Thyroid gland (tissue), 4 donors: ENCODE data around the gene CLEC2D. TPM values are rescaled to one million over a fixed set of nuclear protein-coding genes. Genes with fewer than 3 reads are reported as not detected.
"Not testable (repeated sequence)": the region's sequence is repeated elsewhere in the genome, so short reads cannot be mapped to it uniquely, and the experiment has no call there.

Experiments
- DNase-seq, 2 donors: peaks; one replicate each; pipeline ENCODE4 v3.0.0-alpha.2; 2019
- H3K27ac ChIP-seq, 3 donors: fragments of 200-600 bp; sonication (generic); 1 replicate in 2 of 3; 2 replicates in 1 of 3; pipeline ENCODE4 v1.5.1; 2016 to 2019; ENCODE audit warnings: mild to moderate bottlenecking in 1 of 3, moderate library complexity in 1 of 3
- H3K27me3 ChIP-seq: fragments of 200-600 bp; sonication (generic); one replicate; pipeline ENCODE4 v1.5.1; 2019
- H3K36me3 ChIP-seq, 2 donors: fragments of 200-600 bp; sonication (generic); one replicate each; pipeline ENCODE4 v1.5.1; 2016 to 2019
- H3K4me1 ChIP-seq, 2 donors: fragments of 200-600 bp; sonication (generic); one replicate each; pipeline ENCODE4 v1.5.1; 2017 to 2019
- H3K4me3 ChIP-seq, 3 donors: fragments of 200-600 bp; sonication (generic); replicated peaks in 1 of 3; 1 replicate in 2 of 3; 2 replicates in 1 of 3; pipeline ENCODE4 v1.5.1; 2016; ENCODE audit warnings: mild to moderate bottlenecking in 1 of 3
- H3K9me3 ChIP-seq: fragments of 200-600 bp; sonication (generic); one replicate; pipeline ENCODE4 v1.5.1; 2017
- POLR2A ChIP-seq, 2 donors: fragments of 450-650 bp; IDR thresholded peaks; one replicate each; pipeline ENCODE4 v1.6.1; 2017; ENCODE audit warnings: antibody characterized with exemption in 2 of 2, mild to moderate bottlenecking in 2 of 2, moderate library complexity in 1 of 2
- WGBS, 2 donors: methylation state at CpG; one replicate each; pipeline ENCODE4 v1.1.5; 2017; 5-methylcytosine and 5-hydroxymethylcytosine counted together
- intact Hi-C: fragments of 100-400 bp; cut with DNase I; formaldehyde crosslinking; loops from one replicate; pipeline ENCODE4 v1.15.1; 2023
- small RNA-seq: library from RNA; depleted of rRNA; stranded (forward); fragments of <200 nt; gene quantifications from one replicate; pipeline ENCODE3, GENCODE V24; 2016
- total RNA-seq, 4 donors: library from RNA; depleted of rRNA; stranded (reverse); fragments of >200 nt; gene quantifications; one replicate each; pipeline ENCODE4 v1.2.3, GENCODE V29; 2016
- TF ChIP-seq, protein P1 (sequence below), 6 experiments: fragments of 200-600 bp in 3 of 6; fragments of 450-650 bp in 3 of 6; sonication (generic) in 3 of 6; IDR thresholded peaks; one replicate each; pipeline ENCODE4 v1.5.1; 2016 to 2019; ENCODE audit warnings: antibody characterized with exemption in 6 of 6, mild to moderate bottlenecking in 2 of 6, inconsistent platforms in 1 of 6, moderate library complexity in 1 of 6

CLEC2D gene
- total RNA-seq, 4 donors from 2014 or later: 4.9 to 11.3 (median 9.8) TPM

DNA sequence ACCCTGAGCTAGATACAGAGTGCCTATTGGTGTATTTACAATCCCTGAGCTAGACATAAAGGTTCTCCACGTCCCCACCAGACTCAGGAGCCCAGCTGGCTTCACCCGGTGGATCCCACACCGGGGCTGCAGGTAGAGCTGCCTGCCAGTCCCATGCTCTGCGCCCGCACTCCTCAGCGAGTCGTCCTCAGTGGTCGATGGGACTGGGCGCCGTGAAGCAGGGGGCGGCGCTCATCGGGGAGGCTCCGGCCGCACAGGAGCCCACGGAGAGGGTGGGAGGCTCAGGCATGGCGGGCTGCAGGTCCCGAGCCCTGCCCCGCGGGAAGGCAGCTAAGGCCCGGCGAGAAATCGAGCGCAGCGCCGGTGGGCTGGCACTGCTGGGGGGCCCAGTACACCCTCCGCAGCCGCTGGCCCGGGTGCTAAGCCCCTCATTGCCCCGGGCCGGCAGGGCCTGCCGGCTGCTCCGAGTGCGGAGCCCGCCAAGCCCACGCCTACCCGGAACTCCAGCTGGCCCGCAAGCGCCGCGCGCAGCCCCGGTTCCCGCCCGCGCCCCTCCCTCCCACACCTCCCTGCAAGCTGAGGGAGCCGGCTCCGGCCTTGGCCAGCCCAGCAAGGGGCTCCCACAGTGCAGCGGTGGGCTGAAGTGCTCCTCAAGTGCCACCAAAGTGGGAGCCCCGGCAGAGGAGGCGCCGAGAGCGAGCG, 70.0 kb downstream of the CLEC2D start:
- peak in 1 of 2 donors; percentile 36 for TF ChIP-seq POLR2A (IDR thresholded peaks at IDR 0.05)
- H3K4me1 ChIP-seq, H3K27me3 ChIP-seq, intact Hi-C loops, H3K36me3 ChIP-seq, H3K9me3 ChIP-seq: not testable (repeated sequence)
- WGBS, 2 donors: 35 to 80% methylated on average over 4 to 26 of the region's 54 CpGs
- DNase-seq: peak; percentile 37 to 49
- H3K4me3 ChIP-seq: peak overlapping the region in 2 of 3 donors; percentile 23 to 43
- peak overlapping the region in 2 of 3 donors; percentile 46 to 70 for H3K27ac ChIP-seq

DNA sequence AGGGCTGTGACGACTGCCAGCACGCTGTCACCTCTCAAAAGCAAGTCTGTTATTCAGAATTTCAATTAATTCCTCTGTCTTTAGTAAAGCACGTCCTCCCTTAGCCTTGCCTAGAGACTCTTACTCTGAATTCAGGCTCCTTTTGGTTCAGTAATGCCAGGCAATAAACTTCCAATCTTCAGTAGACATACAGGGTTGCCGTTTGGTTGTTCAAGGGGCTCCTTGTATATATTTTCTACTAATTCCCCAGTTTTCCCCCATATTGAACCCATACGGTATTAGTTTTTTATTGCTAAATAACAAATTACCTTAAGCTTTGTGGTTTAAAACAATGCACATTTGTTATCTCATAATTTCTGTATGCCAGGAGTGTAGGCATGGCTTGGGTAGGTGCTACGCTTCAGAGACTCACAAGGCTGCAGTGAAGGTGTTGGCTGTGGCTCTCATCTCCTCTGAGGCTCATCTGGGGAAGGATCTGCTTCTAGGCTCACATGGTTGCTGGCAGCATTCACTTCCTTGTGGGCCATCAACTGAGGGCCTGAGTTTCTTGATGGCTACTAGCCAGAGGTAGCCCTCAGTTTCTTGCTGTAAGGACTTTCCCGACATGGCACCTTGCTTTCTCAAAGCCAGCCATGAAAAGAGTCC, 70.7 kb downstream of the CLEC2D start:
- Histone ChIP-seq H3K36me3 (no peaks in the 10 kb centered on the region), H3K9me3 (no peaks in the 10 kb centered on the region), H3K27me3 (no peaks in the 10 kb centered on the region), H3K4me1 (peaks cover 0 to 5% of the 10 kb centered on the region in 2 donors), H3K27ac (peak overlapping the region in 2 of 3 donors; percentile 46 to 70), H3K4me3 (peak overlapping the region in 2 of 3 donors; percentile 23 to 43)
- intact Hi-C loops: no loop called here
- WGBS, 2 donors: 49 to 69% methylated on average over 7 of the region's 7 CpGs
- peak; percentile 17 to 39 for DNase-seq
- TF ChIP-seq POLR2A (IDR thresholded peaks at IDR 0.05): no peak
- TF ChIP-seq, protein P1, sequence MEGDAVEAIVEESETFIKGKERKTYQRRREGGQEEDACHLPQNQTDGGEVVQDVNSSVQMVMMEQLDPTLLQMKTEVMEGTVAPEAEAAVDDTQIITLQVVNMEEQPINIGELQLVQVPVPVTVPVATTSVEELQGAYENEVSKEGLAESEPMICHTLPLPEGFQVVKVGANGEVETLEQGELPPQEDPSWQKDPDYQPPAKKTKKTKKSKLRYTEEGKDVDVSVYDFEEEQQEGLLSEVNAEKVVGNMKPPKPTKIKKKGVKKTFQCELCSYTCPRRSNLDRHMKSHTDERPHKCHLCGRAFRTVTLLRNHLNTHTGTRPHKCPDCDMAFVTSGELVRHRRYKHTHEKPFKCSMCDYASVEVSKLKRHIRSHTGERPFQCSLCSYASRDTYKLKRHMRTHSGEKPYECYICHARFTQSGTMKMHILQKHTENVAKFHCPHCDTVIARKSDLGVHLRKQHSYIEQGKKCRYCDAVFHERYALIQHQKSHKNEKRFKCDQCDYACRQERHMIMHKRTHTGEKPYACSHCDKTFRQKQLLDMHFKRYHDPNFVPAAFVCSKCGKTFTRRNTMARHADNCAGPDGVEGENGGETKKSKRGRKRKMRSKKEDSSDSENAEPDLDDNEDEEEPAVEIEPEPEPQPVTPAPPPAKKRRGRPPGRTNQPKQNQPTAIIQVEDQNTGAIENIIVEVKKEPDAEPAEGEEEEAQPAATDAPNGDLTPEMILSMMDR (IDR thresholded peaks at IDR 0.05): no peak

DNA sequence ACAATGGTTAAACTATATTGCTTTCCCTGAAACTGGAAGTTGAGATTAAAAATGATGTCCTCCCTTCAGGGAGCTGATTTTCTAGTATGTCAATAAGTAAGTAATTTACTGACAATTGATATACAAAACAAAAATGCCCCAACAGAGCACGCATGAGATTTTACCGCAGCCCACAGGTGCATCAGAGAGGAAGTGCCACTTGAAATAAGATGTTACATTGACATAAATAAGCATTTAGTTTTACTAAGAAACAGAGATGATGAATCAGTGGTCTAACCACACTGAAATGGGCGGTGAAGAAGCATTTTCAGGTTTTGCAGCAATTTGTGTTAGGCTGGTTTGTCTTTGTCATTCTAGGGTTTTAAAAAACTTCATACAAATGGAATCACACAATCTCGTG, 72.2 kb downstream of the CLEC2D start:
- Histone ChIP-seq H3K36me3 (no peaks in the 10 kb centered on the region), H3K27ac (no peak overlapping the region), H3K4me3 (no peak overlapping the region), H3K27me3 (no peaks in the 10 kb centered on the region), H3K9me3 (no peaks in the 10 kb centered on the region), H3K4me1 (peaks cover 0 to 5% of the 10 kb centered on the region in 2 donors)
- intact Hi-C loops: no loop called here
- TF ChIP-seq, protein P1 (IDR thresholded peaks at IDR 0.05): no peak
- no peak for TF ChIP-seq POLR2A (IDR thresholded peaks at IDR 0.05)
- DNase-seq: no peak
- 84 to 88% methylated on average over 4 of the region's 4 CpGs for WGBS, 2 donors

DNA sequence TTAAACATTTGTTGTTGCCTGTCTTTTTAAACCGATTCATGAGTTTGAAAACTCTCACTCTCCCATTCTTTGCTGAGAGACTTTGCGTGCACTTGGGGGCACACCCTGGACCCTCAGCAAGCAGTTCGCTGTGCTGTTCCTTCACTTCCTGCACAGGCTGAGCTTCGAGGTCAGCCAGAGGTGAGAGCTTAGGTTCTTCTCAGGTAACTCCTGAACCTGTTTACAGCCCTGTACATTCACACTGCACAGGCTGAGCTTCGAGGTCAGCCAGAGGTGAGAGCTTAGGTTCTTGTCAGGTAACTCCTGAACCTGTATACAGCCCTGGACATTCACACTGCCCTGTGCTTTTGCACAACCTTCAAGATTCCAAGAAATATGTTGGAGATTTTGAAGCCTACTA, 73.1 kb downstream of the CLEC2D start:
- Histone ChIP-seq H3K27ac (no peak overlapping the region), H3K4me3 (no peak overlapping the region), H3K27me3 (no peaks in the 10 kb centered on the region), H3K36me3 (no peaks in the 10 kb centered on the region), H3K9me3 (no peaks in the 10 kb centered on the region), H3K4me1 (peaks cover 0 to 5% of the 10 kb centered on the region in 2 donors)
- WGBS, 2 donors: 62% methylated on average over 5 of the region's 5 CpGs
- intact Hi-C loops: no loop called here
- no peak for DNase-seq
- TF ChIP-seq, protein P1 (IDR thresholded peaks at IDR 0.05): no peak
- no peak for TF ChIP-seq POLR2A (IDR thresholded peaks at IDR 0.05)

DNA sequence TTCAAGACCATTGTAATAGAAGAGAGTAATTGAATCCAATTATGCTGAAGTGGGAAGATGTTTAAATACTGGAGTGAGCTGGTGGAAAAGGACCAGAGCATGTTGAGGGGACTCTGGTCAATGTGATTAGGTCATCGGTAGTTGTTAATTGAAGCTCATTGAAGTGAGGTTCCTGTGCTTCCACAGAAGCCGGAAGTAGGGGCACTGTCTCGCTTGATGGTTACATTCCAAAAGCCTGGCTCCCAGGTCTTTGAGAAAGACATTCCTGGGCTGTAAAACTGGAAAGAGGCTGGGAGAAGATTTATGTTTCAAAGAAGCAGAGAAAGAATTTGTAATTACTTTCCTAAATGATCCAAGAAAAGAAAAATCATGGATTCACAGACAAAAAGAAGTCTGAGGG, 75.7 kb downstream of the CLEC2D start:
- 50 to 51% methylated on average over 3 of the region's 3 CpGs for WGBS, 2 donors
- Histone ChIP-seq H3K36me3 (no peaks in the 10 kb centered on the region), H3K9me3 (no peaks in the 10 kb centered on the region), H3K27ac (no peak overlapping the region), H3K27me3 (no peaks in the 10 kb centered on the region), H3K4me1 (peaks cover 0 to 5% of the 10 kb centered on the region in 2 donors), H3K4me3 (no peak overlapping the region)
- no peak for DNase-seq
- intact Hi-C loops: no loop called here
- TF ChIP-seq POLR2A (IDR thresholded peaks at IDR 0.05): no peak
- TF ChIP-seq, protein P1 (IDR thresholded peaks at IDR 0.05): no peak

Small RNA genes within 50 kb of the gene (small RNA-seq; reads per million reads assigned to genes)
- not detected for gene AC010186.4
- gene RNU6-700P: not detected

Other genes with a start within 250 kb of the CLEC2D start
- gene KLRB1, start 61.8 kb upstream of the CLEC2D start, total RNA-seq: 1 to 10 TPM in 1 of 4 donors, under 1 TPM in 3; 0.22 to 1.0 (median 0.60) TPM
- not detected for gene CLECL1, start 63.4 kb downstream of the CLEC2D start, total RNA-seq
- 10 to 100 TPM in 1 of 4 donors, 1 to 10 TPM in 3; 5.0 to 18.2 (median 6.2) TPM for gene CD69, start 91.2 kb downstream of the CLEC2D start, total RNA-seq
- 1 to 10 TPM in 1 of 4 donors, under 1 TPM in 1, not detected in 2; 0.78 to 1.0 TPM for gene KLRF1, start 157.8 kb downstream of the CLEC2D start, total RNA-seq
- 10 to 100 TPM in 3 of 4 donors, 1 to 10 TPM in 1; 7.3 to 25.2 (median 16.7) TPM for gene CLEC2B, start 199.6 kb downstream of the CLEC2D start, total RNA-seq
- gene KLRF2, start 211.8 kb downstream of the CLEC2D start, total RNA-seq: not detected